ENCODE results near the gene HECTD2.

- TF ChIP-seq, protein P1, sequence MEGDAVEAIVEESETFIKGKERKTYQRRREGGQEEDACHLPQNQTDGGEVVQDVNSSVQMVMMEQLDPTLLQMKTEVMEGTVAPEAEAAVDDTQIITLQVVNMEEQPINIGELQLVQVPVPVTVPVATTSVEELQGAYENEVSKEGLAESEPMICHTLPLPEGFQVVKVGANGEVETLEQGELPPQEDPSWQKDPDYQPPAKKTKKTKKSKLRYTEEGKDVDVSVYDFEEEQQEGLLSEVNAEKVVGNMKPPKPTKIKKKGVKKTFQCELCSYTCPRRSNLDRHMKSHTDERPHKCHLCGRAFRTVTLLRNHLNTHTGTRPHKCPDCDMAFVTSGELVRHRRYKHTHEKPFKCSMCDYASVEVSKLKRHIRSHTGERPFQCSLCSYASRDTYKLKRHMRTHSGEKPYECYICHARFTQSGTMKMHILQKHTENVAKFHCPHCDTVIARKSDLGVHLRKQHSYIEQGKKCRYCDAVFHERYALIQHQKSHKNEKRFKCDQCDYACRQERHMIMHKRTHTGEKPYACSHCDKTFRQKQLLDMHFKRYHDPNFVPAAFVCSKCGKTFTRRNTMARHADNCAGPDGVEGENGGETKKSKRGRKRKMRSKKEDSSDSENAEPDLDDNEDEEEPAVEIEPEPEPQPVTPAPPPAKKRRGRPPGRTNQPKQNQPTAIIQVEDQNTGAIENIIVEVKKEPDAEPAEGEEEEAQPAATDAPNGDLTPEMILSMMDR (IDR thresholded peaks at IDR 0.05; ENCODE audit: low read depth, low read length) = no peak
- no peak for TF ChIP-seq POLR2A (IDR thresholded peaks at IDR 0.05; ENCODE audit: extremely low read depth, insufficient read length)
Measured at GRCh38 chr10:91552274-91553095, 142.3 kb downstream of the HECTD2 start.
